Myocyte (in vitro differentiated cells): Measurements from ENCODE around the gene UBAP1L. TPM values are rescaled to one million over a fixed set of nuclear protein-coding genes. Genes with fewer than 3 reads are reported as not detected.
A peak's percentile ranks its signal among the peaks of the same experiment; 100 is the strongest.

ENCODE experiments used
- DNase-seq: peaks from one replicate; pipeline ENCODE4 v3.0.0-alpha.2; 2012; ENCODE audit warnings: low read depth
- total RNA-seq: library from RNA; depleted of rRNA; stranded (reverse); fragments of >200 nt; gene quantifications from 2 replicates; pipeline ENCODE4 v1.2.3, GENCODE V29; 2014

Gene UBAP1L
- total RNA-seq, 1 donor from 2014 or later: 1.6 TPM

DNA sequence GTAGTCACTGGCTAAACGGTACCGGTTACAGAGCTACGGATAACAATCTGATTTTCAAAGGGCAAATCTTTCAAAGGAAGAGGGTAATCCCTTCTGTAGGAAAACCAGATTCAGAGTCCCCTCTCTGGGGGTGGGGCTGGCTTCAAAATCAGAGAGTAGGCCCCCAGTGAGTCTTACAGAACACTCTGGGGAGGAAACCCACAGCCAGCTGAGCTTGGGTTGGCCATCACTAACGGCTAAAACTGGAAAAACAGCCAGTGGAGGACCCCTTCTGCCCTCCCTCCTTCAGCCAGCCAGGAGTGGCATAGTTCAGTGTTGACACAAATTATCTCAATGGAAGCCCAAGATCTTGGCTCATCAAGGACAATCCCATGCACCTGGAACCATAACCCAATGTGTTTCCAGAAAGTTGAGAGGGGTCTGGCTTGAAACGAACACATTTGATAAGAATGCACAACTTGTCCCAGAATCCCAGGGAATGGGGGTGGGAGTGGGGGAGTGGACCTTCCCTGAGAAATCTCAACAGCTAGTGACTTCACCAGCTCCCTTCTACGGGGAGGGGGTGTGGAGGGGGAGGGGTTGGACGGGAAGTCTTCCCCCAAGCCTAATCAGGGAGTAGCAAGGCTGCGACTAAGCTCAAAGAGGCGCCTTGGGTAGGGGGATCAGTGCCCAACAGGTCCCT is 48.2 kb downstream of the UBAP1L start:
- no peak for DNase-seq

DNA sequence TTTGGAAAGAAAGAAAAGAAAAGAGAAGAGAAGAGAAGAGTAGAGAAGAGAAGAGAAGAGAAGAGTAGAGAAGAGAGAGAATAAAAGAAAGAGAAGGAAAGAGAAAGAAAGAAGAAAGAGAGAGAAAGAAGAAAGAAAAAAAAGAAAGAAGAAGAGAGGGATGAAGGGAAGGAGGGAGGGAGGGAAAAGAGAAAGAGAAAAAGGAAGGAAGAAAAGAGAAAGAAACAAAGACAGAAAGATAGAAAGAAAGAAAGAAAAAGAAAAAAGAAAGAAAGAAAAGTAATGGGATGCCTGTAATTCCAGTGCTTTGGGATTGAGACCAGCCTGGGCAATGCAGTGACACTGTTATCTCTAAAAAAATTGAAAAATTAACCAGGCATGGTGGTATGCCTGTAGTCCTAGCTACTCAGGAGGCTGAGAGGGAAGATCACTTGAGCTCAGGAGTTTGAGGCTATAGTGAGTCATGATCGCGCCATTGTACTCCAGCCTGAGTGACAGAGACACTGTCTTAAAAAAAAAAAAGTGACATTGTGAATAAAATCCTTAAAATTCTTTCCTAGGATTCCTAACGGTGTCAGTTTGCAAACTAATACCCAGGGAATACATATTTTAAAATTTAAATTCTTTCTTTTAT is 48.9 kb downstream of the UBAP1L start:
- no peak for DNase-seq

GRCh38 chr15:65062726-65063125 is 52.3 kb downstream of the UBAP1L start:
- DNase-seq: peak; percentile 52

DNA sequence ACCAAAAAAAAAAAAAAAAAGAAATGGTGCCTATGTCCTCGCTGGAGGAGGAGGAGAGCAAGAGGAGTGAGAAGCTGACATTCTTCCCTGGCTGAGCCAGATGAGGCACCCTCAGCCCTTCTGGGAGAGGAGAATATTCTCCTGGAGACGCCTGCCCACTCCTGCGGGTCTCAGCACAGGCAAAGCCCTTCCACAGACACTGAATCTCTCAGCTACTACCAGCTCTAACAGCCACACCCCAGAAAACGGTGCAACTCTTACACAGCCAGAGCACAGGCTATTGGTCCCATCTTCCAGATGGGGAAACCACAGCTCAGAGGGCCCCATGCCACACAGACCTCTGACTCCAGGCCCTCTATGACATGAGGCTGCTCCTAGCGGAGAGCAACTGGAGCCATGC is 52.9 kb downstream of the UBAP1L start:
- DNase-seq: no peak

GRCh38 chr15:65060641-65061397 is 54.2 kb downstream of the UBAP1L start:
- no peak for DNase-seq

DNA sequence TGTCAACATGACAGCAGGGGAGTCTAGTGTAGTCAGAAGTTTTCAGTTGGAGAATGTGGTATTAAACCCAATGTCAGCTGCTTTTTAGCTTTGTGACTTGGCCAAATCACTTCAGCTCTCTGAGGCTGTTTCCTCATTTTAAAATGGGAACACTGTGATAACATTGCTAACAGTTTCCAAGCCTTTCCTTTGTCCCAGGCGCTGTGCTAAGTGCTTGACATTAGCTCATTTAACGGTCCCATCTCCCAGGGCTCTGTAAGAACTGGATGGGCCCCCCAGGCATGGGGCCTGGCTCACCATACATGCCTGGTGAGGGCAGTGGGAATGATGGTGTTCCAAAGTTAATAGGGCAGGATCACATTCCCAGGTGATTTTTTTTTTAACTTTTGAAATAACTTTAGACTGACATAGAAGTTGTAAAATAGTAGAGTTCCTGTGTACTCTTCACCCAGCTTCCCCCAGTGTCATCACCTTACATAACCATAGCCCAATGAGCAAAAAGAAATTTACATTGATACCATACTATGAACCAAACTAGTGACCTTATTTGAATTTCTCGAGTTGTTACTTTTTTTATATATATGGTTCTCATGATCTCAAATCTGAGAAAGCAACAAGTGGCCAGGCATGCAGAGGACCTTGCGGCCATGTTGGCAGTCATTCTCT is 54.9 kb downstream of the UBAP1L start:
- DNase-seq: no peak

DNA sequence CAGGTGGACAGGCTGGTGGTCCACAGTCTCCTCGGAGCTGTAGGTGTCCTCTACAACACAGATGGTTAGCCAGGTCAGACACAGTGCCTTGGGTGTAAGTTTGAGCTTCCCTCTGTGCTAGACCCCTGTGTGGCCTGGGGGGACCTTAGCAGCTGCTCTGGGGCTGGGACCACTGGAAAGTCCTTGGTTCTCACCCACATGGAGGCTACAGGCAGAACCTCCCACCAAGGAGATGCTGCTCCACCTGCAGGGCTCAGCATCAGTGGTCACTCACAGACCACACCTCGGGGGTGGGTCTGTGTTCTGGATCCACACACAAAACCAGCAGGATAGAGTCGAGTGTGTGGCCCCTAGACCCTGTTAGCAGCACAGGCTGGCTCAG is 55.6 kb downstream of the UBAP1L start:
- DNase-seq: no peak

DNA sequence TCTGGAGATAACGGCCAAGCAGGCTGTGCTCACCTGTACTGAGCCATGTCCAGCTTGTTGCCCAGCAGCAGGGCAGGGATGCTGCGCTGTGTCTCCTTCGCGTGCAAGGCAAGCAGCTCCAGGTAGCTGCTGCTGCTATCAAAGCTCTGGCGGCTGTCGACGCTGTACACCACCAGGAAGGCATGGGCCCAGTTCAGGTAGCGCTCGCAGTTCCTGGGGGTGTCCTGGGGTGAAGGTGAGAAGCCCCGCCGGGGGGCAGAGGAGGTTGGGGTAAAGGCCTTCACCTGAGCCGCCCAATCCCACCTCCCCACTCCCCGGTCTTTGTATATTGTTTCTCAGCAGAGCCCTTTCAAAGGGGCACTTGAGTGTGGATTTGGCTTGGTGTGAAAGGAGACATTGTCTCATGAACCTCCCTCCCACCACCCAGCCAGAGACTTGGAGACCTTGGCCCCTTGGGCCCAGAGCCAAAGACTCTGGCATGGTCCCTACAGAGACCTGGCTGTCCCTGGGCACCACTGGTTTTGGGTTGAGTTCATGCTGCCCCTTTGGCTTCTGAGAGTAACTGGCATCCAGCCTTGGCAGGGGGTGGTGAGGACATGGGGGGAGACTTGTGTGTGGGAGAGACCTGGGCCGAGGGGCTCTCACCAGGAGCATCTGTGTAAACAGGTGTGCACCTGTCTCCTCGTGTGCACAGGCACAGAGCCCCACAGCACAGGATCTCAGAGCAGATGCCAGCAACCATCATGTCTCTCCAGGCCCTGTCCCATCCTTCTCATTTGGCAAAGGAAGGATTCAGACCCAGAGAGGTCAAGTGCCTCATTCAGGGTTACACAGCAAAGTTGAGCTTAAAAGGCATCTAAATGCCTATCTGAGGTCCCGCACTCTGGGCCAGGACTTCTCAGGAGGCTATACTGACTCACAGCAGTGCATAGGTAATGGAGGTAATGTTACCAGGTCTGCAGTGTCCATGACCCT is 56.3 kb downstream of the UBAP1L start:
- no peak for DNase-seq

DNA sequence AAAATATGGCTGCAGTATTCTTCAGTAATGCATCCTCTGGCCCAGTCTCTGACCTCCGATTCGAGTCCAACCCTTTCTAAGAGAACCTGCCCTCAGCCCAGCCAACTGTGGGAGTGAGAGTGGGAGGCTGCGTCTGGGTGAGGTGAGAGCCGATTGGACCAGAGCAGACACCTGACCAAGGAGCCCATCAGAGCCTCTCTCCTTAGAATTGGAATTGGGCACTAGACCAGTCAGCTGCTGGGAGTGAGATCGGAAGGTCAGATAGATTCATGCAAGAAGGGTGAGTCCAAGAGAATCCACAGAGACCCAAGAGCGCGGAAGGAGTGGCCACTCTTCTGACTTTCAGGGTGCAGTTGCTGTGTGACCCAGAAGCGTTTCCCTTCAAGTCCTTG is 57.5 kb downstream of the UBAP1L start:
- no peak for DNase-seq

DNA sequence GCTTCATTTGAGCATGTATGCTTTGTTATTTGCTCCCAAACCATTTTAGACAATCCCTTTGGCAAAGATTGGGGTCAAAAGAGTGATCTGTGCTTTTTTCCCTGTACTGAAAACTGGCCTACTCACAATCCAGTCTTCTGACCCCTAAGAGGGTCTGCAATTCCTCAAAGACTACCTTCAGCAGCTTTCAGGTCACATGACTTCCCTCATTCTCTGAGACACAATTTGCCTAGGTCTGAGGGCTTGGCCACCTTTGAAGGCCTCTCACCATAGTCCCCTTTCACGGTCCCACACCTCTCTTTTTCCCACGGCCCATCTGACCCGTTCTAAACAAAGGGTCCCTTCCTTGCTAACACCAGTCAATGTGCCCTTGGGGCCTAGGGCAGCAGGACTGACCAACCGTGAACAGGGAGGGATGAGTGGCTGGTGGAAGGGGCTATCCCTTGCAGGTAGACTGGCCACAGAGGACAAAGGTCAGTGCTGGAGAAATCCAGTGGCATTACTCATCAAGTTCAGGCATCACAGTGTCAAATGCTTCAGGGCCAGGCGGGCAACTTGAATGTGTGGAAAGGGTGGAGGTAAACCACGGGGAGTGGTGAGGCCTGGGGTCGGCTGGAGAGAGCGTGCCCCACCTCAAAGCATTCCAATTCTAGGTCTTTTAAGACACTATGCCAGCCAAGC is 58.0 kb downstream of the UBAP1L start:
- DNase-seq: peak; percentile 59

- DNase-seq: no peak
Observed at GRCh38 chr15:65056106-65056505, 58.9 kb downstream of the UBAP1L start.

DNA sequence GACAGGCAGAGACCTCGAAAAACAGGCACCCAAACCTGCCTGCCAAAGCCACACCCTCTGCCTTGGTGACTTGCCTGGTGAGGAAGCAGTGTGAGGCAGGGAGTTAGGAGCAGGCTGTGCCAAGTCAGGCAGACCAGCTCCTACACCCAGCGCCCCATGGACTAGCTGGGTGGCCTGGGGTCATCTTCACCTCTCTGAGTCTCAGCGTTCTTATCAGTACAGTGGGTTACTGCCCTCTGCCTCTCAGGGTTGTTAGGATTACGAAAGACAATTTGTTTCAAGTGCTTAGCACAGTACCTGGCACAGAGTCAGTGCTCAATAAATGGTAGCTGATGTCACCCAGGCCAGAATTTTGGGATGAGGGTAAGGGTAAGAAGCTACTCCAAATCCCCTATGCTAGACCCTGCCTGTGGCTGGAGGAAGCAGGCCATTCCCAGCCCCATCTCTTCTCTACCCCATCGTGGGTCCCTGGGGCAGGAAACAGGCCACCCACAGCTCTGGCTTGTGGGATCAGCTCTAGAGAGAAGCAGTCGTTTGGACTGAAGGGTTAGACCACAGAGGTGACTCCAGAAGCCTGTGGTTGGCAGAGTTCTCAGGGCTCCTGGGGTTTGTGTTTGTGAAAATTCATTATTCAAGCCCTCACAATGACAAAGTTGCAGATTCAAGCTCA is 59.7 kb downstream of the UBAP1L start:
- DNase-seq: peak; percentile 52

GRCh38 chr15:65054333-65055200 is 60.4 kb downstream of the UBAP1L start:
- DNase-seq: peak; percentile 82

DNA sequence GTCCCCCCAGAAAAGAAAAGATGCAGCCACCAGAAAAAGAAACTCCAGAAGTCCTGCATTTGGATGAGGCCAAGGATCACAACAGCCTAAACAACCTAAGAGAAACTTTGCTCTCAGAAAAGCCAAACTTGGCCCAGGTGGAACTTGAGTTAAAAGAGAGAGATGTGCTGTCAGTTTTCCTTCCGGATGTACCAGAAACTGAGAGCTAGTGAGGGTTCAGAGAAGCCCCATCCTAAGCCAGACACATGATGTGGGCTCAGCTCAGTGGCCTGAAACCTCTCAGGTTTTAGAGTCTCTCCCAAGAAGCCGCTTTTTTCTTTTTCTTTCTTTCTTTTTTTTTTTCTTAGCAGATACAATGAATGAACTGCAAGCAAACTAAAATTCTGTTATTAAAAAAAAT is 62.0 kb downstream of the UBAP1L start:
- no peak for DNase-seq

GRCh38 chr15:65051266-65051665 is 63.7 kb downstream of the UBAP1L start:
- peak; percentile 26 for DNase-seq

GRCh38 chr15:65050270-65050669 is 64.7 kb downstream of the UBAP1L start:
- no peak for DNase-seq

DNA sequence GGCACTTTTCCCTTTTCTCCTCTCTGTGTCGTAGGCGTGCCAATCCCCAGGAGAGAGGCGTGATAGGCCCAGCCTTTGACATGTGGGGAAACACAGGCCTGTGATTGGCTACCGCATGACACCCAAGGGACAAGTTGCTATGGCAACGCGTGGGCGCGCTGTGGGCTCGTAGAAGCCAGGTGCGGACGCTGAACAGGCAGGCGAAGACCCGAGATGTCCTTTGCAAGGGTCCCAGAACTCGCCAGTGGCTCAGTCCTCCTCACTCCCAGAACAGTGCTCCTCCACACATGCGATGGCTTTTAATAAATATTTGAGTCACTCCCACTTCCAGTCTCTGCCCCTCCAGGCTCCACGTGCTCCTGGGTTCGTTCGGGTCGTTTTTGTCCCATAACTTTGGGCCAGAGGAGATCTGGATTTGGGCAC is 65.6 kb downstream of the UBAP1L start:
- DNase-seq: peak; percentile 96

GRCh38 chr15:65048241-65048640 is 66.8 kb downstream of the UBAP1L start:
- no peak for DNase-seq
